Gastrocnemius medialis (tissue), 4 donors: ENCODE data around the gene MED6. TPM values are rescaled to one million over a fixed set of nuclear protein-coding genes. Genes with fewer than 3 reads are reported as not detected.

Source experiments
- ATAC-seq, 2 donors: fragments of 150-250 bp; one replicate each; pipeline ENCODE4 v1.9.1; 2016
- DNase-seq, 2 donors: peaks; one replicate each; pipeline ENCODE4 v3.0.0-alpha.2; 2019
- H3K27ac ChIP-seq, 4 donors: fragments of 200-600 bp; sonication (generic); 1 replicate in 1 of 4; 2 replicates in 3 of 4; pipeline ENCODE4 v1.5.1; 2016 to 2018; ENCODE audit warnings: mild to moderate bottlenecking in 2 of 4, moderate library complexity in 1 of 4
- H3K27me3 ChIP-seq, 3 donors: fragments of 200-600 bp; sonication (generic) in 2 of 3; 1 replicate in 1 of 3; 2 replicates in 2 of 3; pipeline versions ENCODE4 v1.5.1 to v1.6.0; 2016 to 2019; ENCODE audit warnings: mild to moderate bottlenecking in 1 of 3, moderate library complexity in 1 of 3
- H3K36me3 ChIP-seq, 2 donors: fragments of 200-600 bp; sonication (generic) in 1 of 2; one replicate each; pipeline ENCODE4 v1.5.1; 2017 to 2018
- H3K4me1 ChIP-seq, 2 donors: fragments of 200-600 bp; sonication (generic) in 1 of 2; one replicate each; pipeline ENCODE4 v1.5.1; 2016 to 2017; ENCODE audit warnings: mild to moderate bottlenecking in 2 of 2
- H3K4me3 ChIP-seq, 4 donors: fragments of 200-600 bp; sonication (generic) in 3 of 4; 1 replicate in 1 of 4; 2 replicates in 3 of 4; pipeline ENCODE4 v1.5.1; 2016 to 2019; ENCODE audit warnings: mild to moderate bottlenecking in 2 of 4
- H3K9me3 ChIP-seq, 3 donors: fragments of 200-600 bp; sonication (generic) in 2 of 3; 1 replicate in 1 of 3; 2 replicates in 2 of 3; pipeline ENCODE4 v1.5.1; 2016 to 2019
- CTCF ChIP-seq, 5 experiments: fragments of 450-650 bp in 3 of 5; fragments of 200-600 bp in 2 of 5; sonication (generic) in 2 of 5; IDR thresholded peaks in 4 of 5; conservative IDR thresholded peaks in 1 of 5; 1 replicate in 4 of 5; 2 replicates in 1 of 5; pipeline ENCODE4 v1.5.1; 2016 to 2019; ENCODE audit warnings: antibody characterized with exemption in 5 of 5, mild to moderate bottlenecking in 3 of 5, moderate library complexity in 3 of 5
- POLR2A ChIP-seq, 2 donors: fragments of 450-650 bp; IDR thresholded peaks; one replicate each; pipeline ENCODE4 v1.6.1; 2017; ENCODE audit warnings: antibody characterized with exemption in 2 of 2, mild to moderate bottlenecking in 2 of 2, moderate library complexity in 2 of 2
- in situ Hi-C, 4 donors: fragments of 200-750 bp; cut with MboI; loops; one replicate each; pipeline versions ENCODE4 v1.15.0 to v1.8.0; 2017; ENCODE audit warnings: low sequenced_read_pairs in 4 of 4
- intact Hi-C: fragments of 100-400 bp; cut with DNase I; formaldehyde crosslinking; loops from one replicate; pipeline ENCODE4 v1.15.1; 2023; ENCODE audit warnings: low total_unique reads
- total RNA-seq, 4 donors: library from RNA; depleted of rRNA; stranded (reverse); fragments of >200 nt; gene quantifications; one replicate each; pipeline versions ENCODE4 v1.1.0 to v1.2.3, GENCODE V29; 2016

The MED6 gene
- total RNA-seq, 4 donors from 2014 or later = 13.9 to 25.0 (median 20.2) TPM

- intact Hi-C loops = no loop called here
- no peaks in the 10 kb centered on the region for H3K27me3 ChIP-seq
- H3K9me3 ChIP-seq = no peaks in the 10 kb centered on the region
- in situ Hi-C loops = loop anchor here in 1 of 4 donors (25.0 kb wide), 1 partner anchor 346 kb away; no protein-coding TSS in a partner anchor
- no peak overlapping the region for H3K27ac ChIP-seq
- H3K4me3 ChIP-seq = no peak overlapping the region
- no peak for DNase-seq
- no peaks in the 10 kb centered on the region for H3K36me3 ChIP-seq
- H3K4me1 ChIP-seq = no peaks in the 10 kb centered on the region
- ATAC-seq = no peak
- TF ChIP-seq CTCF (IDR thresholded peaks at IDR 0.05 in 4 of 5, conservative IDR thresholded peaks at IDR 0.05 in 1 of 5) (no peak), POLR2A (IDR thresholded peaks at IDR 0.05) (no peak)
Measured at GRCh38 chr14:70616646-70617045, 16.2 kb upstream of the MED6 start.

GRCh38 chr14:70611216-70611615 lies 10.8 kb upstream of the MED6 start:
- no peak for ATAC-seq
- H3K4me3 ChIP-seq = no peak overlapping the region
- TF ChIP-seq POLR2A (IDR thresholded peaks at IDR 0.05) (no peak), CTCF (IDR thresholded peaks at IDR 0.05 in 4 of 5, conservative IDR thresholded peaks at IDR 0.05 in 1 of 5) (no peak)
- H3K9me3 ChIP-seq = no peaks in the 10 kb centered on the region
- H3K27me3 ChIP-seq = peaks cover 0 to 5% (median 4%) of the 10 kb centered on the region in 3 donors
- no peak overlapping the region for H3K27ac ChIP-seq
- in situ Hi-C loops (loop anchor here in 1 of 4 donors (25.0 kb wide), 1 partner anchor 351 kb away; no protein-coding TSS in a partner anchor), intact Hi-C loops (no loop called here)
- no peaks in the 10 kb centered on the region for H3K4me1 ChIP-seq
- no peaks in the 10 kb centered on the region for H3K36me3 ChIP-seq
- no peak for DNase-seq

- TF ChIP-seq CTCF (IDR thresholded peaks at IDR 0.05 in 4 of 5, conservative IDR thresholded peaks at IDR 0.05 in 1 of 5) = no peak
- TF ChIP-seq POLR2A (IDR thresholded peaks at IDR 0.05) = no peak
- Histone ChIP-seq H3K9me3 (no peaks in the 10 kb centered on the region), H3K4me3 (no peak overlapping the region), H3K36me3 (no peaks in the 10 kb centered on the region), H3K27me3 (no peaks in the 10 kb centered on the region), H3K27ac (no peak overlapping the region), H3K4me1 (peaks cover 15 to 18% of the 10 kb centered on the region in 2 donors)
- in situ Hi-C loops = loop anchor here in 3 of 4 donors (5.0 to 25.0 kb wide), 3 partner anchors 213 to 360 kb away; no protein-coding TSS in a partner anchor
- DNase-seq = no peak
- no peak for ATAC-seq
- intact Hi-C loops = loop anchor here (5.0 kb wide), 2 partner anchors 215 to 835 kb away; partner anchors contain the start of gene SRSF5
Measured at GRCh38 chr14:70602254-70602653, 1.8 kb upstream of the MED6 start.

GRCh38 chr14:70601162-70601561 lies 707 bp upstream of the MED6 start:
- no peak for DNase-seq
- Histone ChIP-seq H3K27me3 (no peaks in the 10 kb centered on the region), H3K36me3 (peaks cover 0 to 9% of the 10 kb centered on the region in 2 donors), H3K4me1 (peaks cover 15 to 18% of the 10 kb centered on the region in 2 donors), H3K4me3 (peak overlapping the region; percentile 77 to 98 (median 92)), H3K9me3 (no peaks in the 10 kb centered on the region), H3K27ac (peak overlapping the region; percentile 78 to 89 (median 80))
- TF ChIP-seq CTCF (IDR thresholded peaks at IDR 0.05 in 4 of 5, conservative IDR thresholded peaks at IDR 0.05 in 1 of 5) (no peak), POLR2A (IDR thresholded peaks at IDR 0.05) (no peak)
- intact Hi-C loops = loop anchor here (5.0 kb wide), 2 partner anchors 216 to 834 kb away; partner anchors contain the start of gene SRSF5
- peak in 1 of 2 donors; percentile 13 for ATAC-seq
- in situ Hi-C loops = loop anchor here in 3 of 4 donors (5.0 to 25.0 kb wide), 3 partner anchors 214 to 361 kb away; no protein-coding TSS in a partner anchor
